SKM-1 (cell line): ENCODE data around the gene UBAC2.
"Not testable (repeated sequence)": the region's sequence is repeated elsewhere in the genome, so short reads cannot be mapped to it uniquely, and the experiment has no call there.

Experiments used
- DNase-seq: peaks from one replicate; lab custom pipeline; 2025; ENCODE audit not compliant: unreplicated experiment; lab: John Stamatoyannopoulos, UW

The UBAC2 gene

DNA sequence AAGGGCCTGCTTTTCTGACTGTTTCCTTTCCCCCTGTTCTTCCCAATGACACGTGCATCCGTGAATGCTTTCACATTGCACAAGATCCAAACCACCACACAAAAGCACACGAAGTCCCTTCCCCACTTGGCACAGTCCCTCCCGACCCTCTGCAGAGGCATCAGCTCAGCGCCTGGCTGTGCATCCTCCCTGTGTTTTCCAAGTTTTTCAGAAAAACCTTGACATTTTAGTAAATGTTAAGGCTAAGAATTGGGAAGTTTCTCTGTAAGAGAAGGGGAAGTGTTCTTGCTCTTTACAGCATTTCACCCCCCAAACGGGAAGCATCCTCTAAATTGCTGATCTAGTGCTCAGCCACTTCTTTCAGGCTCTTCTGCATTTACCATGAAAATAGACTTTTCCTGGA lies 206.1 kb downstream of the UBAC2 start:
- DNase-seq, result peak; percentile 87

- no peak for DNase-seq
Measured at GRCh38 chr13:99407906-99408702, 207.4 kb downstream of the UBAC2 start.

DNA sequence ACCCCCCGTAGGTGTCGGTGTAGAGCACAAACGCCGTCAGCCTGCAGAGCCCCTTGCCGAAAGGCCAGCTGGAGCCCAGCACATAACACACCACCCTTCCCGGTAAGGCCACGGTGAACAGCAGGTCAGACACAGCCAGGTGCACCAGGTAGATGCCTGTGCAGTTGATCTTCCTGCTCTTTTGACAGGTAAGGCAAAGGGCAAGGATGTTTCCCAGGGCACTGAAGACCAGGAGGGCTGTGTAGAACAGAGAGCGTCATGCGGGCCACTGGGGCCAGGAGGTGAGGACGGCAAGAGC lies 208.0 kb downstream of the UBAC2 start:
- DNase-seq, result no peak

GRCh38 chr13:99409461-99410083 lies 208.9 kb downstream of the UBAC2 start:
- DNase-seq, result not testable (repeated sequence)

DNA sequence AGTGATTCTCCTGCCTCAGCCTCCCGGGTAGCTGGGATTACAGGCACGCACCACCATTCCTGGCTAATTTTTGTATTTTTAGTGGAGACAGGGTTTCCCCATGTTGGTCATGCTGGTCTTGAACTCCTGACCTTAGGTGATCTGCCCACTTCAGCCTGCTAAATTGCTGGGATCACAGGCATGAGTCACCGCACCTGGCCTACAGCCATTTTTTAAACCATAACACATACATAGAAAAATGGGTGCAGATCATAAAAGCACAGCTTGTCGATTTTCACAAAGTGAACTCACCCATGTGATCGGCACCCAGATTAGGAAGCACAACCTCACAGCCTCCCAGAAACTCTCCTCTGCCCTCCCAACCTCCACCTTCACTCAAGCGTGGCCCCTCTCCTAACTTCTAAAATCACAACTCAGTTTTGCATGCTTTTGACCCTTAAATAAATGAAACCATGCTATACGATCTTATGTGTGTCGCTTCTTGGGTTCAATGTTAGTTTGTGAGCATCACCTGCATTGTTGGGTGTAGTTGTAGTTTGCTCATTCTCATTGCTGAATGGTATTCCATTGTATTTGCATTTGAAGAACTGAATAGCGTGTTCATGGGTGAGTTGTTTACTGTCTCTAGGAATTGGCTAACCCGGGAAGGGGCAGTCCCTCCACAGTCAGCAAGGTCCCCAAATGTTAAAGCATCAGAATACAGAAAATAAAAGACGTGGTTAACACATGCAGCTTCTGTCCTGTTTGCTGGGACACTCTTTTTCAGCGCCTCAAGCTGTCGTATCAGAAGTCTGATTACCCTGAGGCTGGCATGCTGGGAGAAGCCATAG lies 210.2 kb downstream of the UBAC2 start:
- not testable (repeated sequence) for DNase-seq

GRCh38 chr13:99412856-99413255 lies 212.2 kb downstream of the UBAC2 start:
- DNase-seq, result no peak

DNA sequence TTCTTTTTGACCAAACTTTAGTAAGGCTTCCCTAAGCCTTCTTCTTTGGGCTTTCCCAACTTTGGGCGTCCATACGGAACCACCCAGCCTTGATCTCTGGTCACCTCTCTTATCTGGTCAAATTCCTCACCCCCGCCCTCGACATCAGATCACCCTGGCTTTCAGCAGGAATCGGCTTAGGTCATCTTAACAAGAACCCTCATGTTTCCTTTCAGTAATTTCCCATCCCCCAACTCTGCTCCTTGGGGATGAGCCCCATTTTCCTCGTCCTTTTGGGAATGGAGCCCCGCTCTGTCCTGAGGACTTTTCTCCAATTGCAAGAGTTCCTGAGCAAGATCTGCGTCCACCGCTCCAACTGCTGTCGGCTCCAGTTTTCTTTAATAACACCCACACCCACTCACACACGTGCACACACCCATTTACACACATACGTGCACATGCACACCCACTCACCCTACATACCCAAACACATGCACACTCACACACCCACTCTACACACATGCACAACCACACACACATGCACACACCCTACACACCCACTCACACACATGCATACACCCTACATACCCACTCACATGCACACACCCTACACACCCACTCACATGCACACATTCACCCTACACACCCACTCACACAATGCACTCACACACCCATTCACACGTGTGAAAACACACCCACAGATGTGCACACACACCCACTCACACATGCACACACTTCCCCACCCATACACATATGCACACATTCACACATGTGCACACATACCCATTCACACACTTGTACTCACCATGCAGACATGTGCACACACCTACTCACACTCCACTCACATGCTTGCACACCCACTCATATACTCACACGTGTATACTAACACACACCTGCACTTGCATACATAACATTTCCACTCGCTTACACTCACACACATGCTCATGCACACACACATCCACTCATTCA lies 213.7 kb downstream of the UBAC2 start:
- no peak for DNase-seq

DNA sequence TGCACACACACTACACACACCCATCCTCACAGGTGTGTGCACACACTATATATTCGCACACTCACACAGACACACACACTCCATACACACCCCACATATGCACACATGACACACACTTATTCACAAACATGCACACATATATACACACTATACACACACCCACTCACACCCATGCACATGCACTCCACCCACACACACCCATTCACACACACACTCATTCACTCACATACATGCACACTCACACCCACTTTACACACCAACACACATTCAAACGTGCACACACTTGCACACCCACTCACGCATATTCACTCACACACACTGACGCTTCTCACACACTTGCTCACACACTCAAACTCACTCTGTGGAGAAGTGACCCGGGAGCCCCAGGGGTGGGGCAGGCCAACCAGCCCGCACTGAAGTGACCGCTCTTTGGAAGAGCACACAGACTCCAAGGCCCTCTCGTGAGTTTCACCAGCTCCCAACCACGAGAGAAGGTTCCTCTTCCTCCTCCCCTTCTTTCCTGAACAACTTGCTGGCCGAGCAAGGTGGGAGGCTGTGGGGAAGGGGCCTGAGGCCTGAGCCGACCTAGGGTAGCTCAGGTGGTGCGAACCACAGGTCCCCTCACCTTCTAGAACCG lies 214.5 kb downstream of the UBAC2 start:
- no peak for DNase-seq

DNA sequence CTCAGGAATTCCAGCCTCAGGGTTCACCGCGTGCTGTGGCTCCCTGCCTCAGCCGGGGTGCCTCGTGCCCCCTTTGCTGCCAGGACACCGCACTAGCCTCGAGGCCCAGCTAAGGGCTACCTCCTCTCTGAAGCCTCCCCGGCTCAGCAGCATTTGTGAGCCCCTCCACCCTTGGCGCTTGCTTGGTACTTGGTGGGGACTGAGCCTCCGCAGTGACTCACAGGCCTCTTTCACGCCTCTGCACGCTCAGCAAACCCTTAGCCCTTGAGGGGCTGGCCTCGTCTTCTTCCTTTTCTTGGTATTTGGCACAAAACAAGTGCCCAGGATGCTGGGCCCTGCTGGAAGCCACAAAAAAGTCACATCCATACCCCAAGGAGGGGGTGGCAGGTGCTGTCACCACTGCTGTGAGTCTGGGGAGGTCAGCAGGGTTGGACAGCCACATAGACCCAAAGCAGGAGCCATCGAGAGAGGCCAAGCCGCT lies 215.2 kb downstream of the UBAC2 start:
- DNase-seq, result no peak

- DNase-seq, result no peak
Measured at GRCh38 chr13:99416411-99417121, 215.9 kb downstream of the UBAC2 start.

GRCh38 chr13:99417201-99418102 lies 216.8 kb downstream of the UBAC2 start:
- DNase-seq, result no peak

DNA sequence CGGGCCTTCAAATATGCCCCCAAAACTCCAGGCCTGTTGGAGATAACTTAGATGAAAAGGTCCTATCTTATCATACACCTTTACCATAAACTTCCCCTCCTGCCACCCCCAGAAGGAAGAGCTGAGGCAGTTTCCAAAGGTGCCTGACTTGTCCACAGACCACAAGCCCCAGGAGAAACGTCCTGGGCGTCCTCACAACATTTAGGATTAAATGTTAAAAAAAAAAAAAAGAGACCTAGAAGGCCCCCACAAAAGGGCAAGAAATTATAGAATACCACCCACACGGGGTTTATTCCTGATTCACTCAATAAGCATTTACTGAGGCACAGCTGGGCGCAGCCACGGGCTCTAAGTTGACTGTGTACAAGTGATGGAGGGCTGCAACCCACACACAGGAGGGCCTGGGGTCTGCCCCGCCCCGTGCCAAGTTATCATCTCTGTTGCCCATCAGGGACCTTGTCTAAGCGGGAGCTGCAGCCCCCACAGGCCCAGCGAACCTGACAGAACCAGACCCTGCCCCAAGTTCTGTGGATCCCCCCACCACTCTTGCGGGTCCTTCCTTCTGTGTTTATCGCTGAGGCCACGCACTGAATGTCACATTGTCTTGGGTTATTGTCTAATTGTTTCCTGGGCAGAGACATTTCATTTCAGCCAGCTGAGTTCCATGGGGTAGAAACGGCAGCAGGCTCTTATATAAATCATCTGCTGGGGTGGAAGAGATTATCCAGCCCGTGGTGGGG lies 217.6 kb downstream of the UBAC2 start:
- no peak for DNase-seq

DNA sequence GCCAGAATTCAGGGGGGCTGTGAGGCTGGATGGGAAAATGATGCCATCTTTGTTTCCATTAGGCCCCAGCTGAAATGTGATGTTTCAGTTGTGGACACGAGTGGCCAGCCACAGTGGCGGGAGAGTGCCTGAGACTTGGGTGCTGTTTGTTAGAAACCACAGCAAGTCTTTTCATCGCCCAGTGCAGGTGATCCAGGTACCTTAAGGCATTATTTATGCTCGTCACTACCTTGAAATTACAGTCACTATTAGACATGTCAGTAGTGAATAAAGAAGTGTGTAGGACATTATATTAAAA lies 218.1 kb downstream of the UBAC2 start:
- DNase-seq, result no peak

DNA sequence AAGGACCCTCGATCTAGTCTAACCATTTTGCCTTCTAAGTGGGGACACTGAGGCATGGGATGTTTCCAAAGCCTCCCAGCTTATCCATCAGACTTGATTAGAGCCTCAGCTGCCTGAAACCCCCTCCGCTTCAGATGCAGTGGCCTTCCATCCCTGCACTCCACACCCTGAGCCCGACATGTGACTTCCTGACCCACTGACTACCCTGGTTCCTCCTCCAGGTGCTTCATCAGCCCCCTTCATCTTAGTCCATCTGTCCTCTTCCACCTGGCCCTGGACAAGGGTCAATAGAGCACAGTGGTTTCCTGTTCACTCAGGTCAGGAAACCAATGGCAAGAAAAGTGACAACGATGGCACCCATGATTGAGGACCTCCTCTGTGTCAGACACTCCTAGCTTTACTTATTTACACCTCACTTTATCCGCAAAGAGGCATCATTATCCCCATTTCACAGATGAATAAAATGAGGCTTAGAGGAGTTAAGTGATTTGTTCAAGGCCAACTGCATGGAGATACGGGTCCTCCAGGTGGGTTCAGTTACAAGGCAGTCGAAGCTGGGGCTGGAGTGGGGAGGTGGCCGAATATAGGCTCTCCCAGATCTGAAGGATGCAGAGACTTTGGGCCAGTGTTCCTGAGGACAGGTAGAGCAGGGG lies 219.1 kb downstream of the UBAC2 start:
- no peak for DNase-seq

GRCh38 chr13:99421271-99421670 lies 220.6 kb downstream of the UBAC2 start:
- DNase-seq, result no peak

DNA sequence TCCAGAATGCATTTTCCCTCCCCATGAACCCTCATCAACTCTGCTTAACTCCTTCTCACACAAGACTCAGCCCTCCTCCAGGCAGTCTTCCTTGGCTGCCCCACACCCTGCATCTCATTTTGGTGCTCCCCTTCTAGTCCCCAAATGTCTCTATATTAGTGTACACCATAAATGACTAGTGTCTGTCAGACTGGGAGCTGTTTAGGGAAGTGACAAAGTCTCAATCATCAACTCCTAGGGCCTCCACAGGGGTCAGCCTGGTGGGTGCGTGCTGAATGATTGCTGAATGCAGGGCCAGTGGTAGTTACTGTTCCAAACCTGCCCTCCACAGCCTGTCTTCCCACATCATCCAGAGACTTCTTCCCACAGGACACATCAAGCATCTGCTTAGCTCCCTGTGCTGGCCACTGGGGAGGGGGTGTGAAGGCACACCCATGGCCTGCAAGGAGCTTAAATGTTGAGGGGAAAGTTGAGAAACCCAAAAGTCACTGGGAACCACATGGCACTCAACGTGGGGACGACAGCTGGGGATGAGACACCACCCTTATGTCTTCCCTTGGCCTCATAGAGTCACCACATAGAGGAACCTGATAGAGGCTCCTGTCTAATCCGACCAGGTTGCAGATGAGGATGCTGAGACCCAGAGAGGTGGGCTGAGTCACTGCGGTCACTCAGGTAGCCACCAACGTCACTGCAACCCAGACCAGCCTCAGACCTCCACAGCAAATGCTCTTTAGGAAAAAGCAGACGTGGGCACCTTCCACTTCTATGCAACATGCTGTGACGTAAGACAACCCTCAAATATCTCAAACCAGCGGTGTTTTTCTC lies 221.3 kb downstream of the UBAC2 start:
- no peak for DNase-seq
